PFSK-1 (cell line): ENCODE measurements around the gene SLC6A6.

ENCODE experiments used
- FOXP2 ChIP-seq: optimal IDR thresholded peaks from 2 replicates; pipeline ENCODE3; 2011; ENCODE audit warnings: borderline replicate concordance, control low read depth, inconsistent platforms; ENCODE audit not compliant: insufficient read depth; ENCODE audit errors: extremely low read length, extremely low read depth
- POLR2AphosphoS5 ChIP-seq: IDR thresholded peaks from 2 replicates; pipeline ENCODE4 v1.6.1; 2012; ENCODE audit warnings: low read depth, mild to moderate bottlenecking, control low read depth, low read length, moderate library complexity
- REST ChIP-seq, 2 experiments: IDR thresholded peaks; 2 replicates each; pipeline versions ENCODE4 v1.6.1 to v1.8.0; 2011 to 2012; ENCODE audit warnings: low read depth in 2 of 2, low read length in 2 of 2, control low read depth in 1 of 2, inconsistent platforms in 1 of 2, mild to moderate bottlenecking in 1 of 2, moderate library complexity in 1 of 2; ENCODE audit not compliant: insufficient read depth in 1 of 2
- SIN3A ChIP-seq: IDR thresholded peaks from 2 replicates; pipeline ENCODE4 v1.6.1; 2012; ENCODE audit warnings: mild to moderate bottlenecking, low read length, moderate library complexity, borderline replicate concordance; ENCODE audit not compliant: insufficient read depth

DNA sequence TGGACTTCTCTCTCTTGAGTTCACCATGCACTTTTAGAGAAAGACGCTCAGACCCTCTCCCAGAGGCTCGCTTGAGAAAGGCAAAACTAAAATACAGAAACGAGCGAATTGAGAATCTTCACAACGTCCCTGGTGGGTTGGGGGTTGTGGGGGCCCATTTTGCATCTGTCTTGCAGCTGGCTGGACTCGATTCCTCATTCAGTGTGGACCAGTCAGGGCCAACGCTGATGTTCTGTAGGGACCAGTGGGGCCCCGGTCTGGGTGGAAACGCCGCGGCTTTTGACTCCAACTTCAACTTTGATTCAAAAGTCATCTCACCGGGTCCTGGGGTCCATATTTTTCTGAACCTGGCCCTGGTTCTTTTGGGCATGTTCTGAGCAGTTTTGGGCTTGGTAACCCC, 68.1 kb downstream of the SLC6A6 start:
- TF ChIP-seq REST (IDR thresholded peaks at IDR 0.05; ENCODE audit: insufficient read depth in 1 of 2, low read depth in 2 of 2, low read length in 2 of 2) (no peak), SIN3A (no peak), FOXP2 (no peak), POLR2AphosphoS5 (no peak)
